ENCODE results near the gene KRTAP12-4.

DNA sequence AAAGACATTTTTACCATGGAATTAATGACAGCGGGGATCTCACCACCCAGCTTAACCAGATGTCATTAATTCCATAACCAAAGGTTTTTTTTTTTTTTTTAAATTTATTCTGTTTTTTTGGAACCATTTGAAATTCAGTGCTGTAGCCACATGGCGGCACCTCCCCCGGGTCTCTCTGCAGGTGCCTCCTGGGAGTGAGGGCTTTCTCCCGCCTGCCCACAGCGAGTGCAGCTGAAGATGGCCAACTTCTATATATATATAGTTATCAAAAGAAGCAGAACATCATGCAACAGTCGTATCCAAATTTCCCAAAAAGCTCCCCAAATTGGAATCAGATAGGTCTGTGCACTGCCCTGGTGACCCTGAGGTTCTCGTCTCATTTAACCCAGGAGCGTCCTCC lies 39.0 kb downstream of the KRTAP12-4 start:
- TF ChIP-seq, protein P1, sequence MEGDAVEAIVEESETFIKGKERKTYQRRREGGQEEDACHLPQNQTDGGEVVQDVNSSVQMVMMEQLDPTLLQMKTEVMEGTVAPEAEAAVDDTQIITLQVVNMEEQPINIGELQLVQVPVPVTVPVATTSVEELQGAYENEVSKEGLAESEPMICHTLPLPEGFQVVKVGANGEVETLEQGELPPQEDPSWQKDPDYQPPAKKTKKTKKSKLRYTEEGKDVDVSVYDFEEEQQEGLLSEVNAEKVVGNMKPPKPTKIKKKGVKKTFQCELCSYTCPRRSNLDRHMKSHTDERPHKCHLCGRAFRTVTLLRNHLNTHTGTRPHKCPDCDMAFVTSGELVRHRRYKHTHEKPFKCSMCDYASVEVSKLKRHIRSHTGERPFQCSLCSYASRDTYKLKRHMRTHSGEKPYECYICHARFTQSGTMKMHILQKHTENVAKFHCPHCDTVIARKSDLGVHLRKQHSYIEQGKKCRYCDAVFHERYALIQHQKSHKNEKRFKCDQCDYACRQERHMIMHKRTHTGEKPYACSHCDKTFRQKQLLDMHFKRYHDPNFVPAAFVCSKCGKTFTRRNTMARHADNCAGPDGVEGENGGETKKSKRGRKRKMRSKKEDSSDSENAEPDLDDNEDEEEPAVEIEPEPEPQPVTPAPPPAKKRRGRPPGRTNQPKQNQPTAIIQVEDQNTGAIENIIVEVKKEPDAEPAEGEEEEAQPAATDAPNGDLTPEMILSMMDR (IDR thresholded peaks at IDR 0.05; ENCODE audit: borderline replicate concordance, extremely low read depth, low read length, poor library complexity, severe bottlenecking): no peak
- TF ChIP-seq EZH2 (IDR thresholded peaks at IDR 0.05; ENCODE audit: borderline replicate concordance, low read depth, low read length, severe bottlenecking): no peak
